NT2/D1 (cell line): ENCODE data around the gene DCP1B.

Experiments
- SUZ12 ChIP-seq: IDR thresholded peaks from 2 replicates; pipeline ENCODE4 v1.6.1; 2011; ENCODE audit not compliant: insufficient read length, insufficient read depth; ENCODE audit errors: extremely low read depth
- YY1 ChIP-seq: IDR thresholded peaks from 2 replicates; pipeline ENCODE4 v1.6.1; 2011; ENCODE audit not compliant: insufficient read length, insufficient read depth
- ZNF274 ChIP-seq: IDR thresholded peaks from 2 replicates; pipeline ENCODE4 v1.6.1; 2011; ENCODE audit warnings: mild to moderate bottlenecking, low read depth, low read length

- TF ChIP-seq ZNF274 (no peak), SUZ12 (no peak), YY1 (no peak)
Measured at GRCh38 chr12:1984759-1985158, 19.5 kb downstream of the DCP1B start.
